SJCRH30 (cell line): ENCODE measurements around the gene RING1. TPM values are rescaled to one million over a fixed set of nuclear protein-coding genes. Genes with fewer than 3 reads are reported as not detected.

Source experiments
- DNase-seq, 2 experiments: peaks; one replicate each; pipeline ENCODE4 v3.0.0-alpha.2; 2015 to 2020
- H3K27ac ChIP-seq: fragments of 250-450 bp; sonication (Bioruptor Pico); 2 replicates; pipeline ENCODE4 v1.5.1; 2020; ENCODE audit warnings: mild to moderate bottlenecking, moderate library complexity
- H3K27me3 ChIP-seq: fragments of 250-450 bp; sonication (Bioruptor Pico); 2 replicates; pipeline ENCODE4 v1.5.1; 2020; ENCODE audit warnings: mild to moderate bottlenecking, moderate library complexity
- H3K36me3 ChIP-seq: fragments of 250-450 bp; sonication (Bioruptor Pico); 2 replicates; pipeline ENCODE4 v1.5.1; 2020; ENCODE audit warnings: mild to moderate bottlenecking, moderate library complexity
- H3K4me1 ChIP-seq: fragments of 250-450 bp; sonication (Bioruptor Pico); 2 replicates; pipeline ENCODE4 v1.5.1; 2020; ENCODE audit warnings: mild to moderate bottlenecking, moderate library complexity
- H3K4me3 ChIP-seq: fragments of 250-450 bp; sonication (Bioruptor Pico); 2 replicates; pipeline ENCODE4 v1.5.1; 2020; ENCODE audit warnings: mild to moderate bottlenecking, moderate library complexity
- H3K9me3 ChIP-seq: fragments of 250-450 bp; sonication (Bioruptor Pico); replicated peaks from 2 replicates; pipeline ENCODE4 v1.5.1; 2020; ENCODE audit warnings: mild to moderate bottlenecking, moderate library complexity
- total RNA-seq: library from RNA; depleted of rRNA; stranded (reverse); fragments of >200 nt; shearing (Covaris generic); gene quantifications from 2 replicates; pipeline ENCODE4 v1.2.3, GENCODE V29; 2014

The RING1 gene
- total RNA-seq, 1 experiment from 2014 or later = 16.4 TPM

DNA sequence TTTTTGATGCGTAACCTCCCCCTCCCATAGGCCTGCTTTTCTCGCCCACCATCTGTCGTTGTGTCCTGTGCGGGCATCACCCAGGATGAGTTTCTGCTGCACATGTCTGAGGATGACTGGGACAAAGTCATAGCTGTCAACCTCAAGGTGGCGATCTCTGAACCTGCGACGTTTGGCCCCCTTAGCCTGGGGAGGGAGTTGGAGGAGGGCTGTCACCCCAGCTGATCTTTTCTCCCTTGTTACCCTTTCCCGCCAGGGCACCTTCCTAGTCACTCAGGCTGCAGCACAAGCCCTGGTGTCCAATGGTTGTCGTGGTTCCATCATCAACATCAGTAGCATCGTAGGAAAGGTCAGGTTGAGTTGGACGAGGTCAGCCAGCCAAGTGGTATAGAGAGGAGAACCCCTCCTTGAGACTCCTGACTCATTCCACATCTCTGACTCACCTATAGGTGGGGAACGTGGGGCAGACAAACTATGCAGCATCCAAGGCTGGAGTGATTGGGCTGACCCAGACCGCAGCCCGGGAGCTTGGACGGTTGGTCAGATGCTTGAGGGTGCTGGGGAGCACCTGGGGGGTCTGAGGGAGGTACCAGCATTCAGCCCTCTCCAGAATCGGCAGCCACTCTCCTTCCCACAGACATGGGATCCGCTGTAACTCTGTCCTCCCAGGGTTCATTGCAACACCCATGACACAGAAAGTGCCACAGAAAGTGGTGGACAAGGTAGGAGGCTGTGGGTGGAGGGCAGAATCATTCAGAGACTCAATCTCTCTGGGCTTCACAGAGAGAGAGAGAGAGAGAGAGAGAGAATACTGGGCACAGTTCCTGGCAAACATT is 2.9 kb upstream of the RING1 start:
- H3K9me3 ChIP-seq = no peaks in the 10 kb centered on the region
- H3K36me3 ChIP-seq = peaks cover 24% of the 10 kb centered on the region
- no peak for DNase-seq
- H3K4me3 ChIP-seq = no peak overlapping the region
- H3K27me3 ChIP-seq = no peaks in the 10 kb centered on the region
- no peak overlapping the region for H3K27ac ChIP-seq
- H3K4me1 ChIP-seq = peaks cover 16% of the 10 kb centered on the region

DNA sequence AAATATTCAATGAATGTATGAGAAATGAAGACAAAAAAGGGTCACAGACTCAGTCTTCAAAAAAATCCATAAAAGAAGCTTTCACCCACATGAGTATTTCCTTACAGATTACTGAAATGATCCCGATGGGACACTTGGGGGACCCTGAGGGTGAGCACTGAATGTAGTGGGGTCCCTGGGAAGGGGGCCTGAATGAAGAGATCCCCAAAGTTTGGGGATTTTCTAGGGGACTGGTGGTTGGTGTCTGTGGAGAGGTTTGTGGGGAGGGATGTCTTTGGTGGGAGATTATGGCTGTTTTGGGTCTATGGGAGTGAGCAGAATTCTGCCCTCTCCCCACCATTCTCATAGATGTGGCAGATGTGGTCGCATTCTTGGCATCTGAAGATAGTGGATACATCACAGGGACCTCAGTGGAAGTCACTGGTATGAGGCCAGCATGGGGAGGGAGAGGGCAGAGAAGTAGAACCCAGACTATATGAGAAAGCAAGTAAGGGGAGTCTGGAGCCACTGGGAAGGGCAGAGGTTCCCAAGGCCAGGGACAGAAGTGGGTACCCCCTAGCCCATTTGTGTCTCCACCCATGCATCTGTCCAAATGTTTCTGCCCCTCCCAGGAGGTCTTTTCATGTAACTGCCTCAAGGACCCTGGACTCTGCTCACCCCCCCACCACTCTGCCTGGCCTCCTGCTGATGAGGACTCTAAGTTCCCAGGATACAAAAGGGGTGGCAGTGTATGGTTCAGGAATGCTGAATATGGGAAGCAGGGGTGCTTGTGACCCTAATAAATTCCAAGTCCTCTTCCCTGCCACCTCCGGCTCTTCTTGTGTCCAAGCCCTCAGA is 2.1 kb upstream of the RING1 start:
- peaks cover 24% of the 10 kb centered on the region for H3K36me3 ChIP-seq
- no peaks in the 10 kb centered on the region for H3K9me3 ChIP-seq
- no peaks in the 10 kb centered on the region for H3K27me3 ChIP-seq
- no peak overlapping the region for H3K4me3 ChIP-seq
- DNase-seq = no peak
- no peak overlapping the region for H3K27ac ChIP-seq
- H3K4me1 ChIP-seq = peaks cover 16% of the 10 kb centered on the region

- peak overlapping the region; percentile 75 for H3K4me3 ChIP-seq
- H3K27ac ChIP-seq = peak overlapping the region; percentile 70
- H3K4me1 ChIP-seq = peaks cover 11% of the 10 kb centered on the region
- DNase-seq = no peak
- H3K27me3 ChIP-seq = no peaks in the 10 kb centered on the region
- no peaks in the 10 kb centered on the region for H3K9me3 ChIP-seq
- H3K36me3 ChIP-seq = peaks cover 22% of the 10 kb centered on the region
Observed at GRCh38 chr6:33206864-33207551, 1.3 kb upstream of the RING1 start.

DNA sequence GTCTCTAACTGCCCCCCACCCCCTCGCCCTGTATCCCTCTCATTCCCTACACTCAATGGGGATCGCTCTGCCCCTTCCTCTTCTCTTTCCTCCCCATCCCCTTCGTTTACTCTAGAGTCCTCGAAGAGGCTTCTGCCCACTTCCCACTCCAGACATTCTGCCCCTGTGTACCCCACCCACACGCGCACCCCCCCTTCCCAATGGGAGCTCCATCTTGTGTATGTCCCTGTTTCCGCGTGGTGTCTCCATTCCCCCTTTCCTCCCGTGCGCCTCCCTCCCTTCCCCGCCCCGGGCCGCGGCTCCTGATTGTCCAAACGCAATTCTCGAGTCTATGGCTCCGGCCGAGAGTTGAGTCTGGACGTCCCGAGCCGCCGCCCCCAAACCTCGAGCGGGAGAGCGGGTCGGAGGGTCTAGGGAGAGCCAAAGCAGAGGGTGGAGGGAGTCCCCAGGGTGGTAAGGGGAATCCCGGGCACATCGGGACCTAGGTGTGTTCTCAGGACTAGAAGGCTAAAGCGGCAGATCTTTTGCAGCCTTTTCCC is 679 bp upstream of the RING1 start:
- no peaks in the 10 kb centered on the region for H3K9me3 ChIP-seq
- H3K4me1 ChIP-seq = peaks cover 15% of the 10 kb centered on the region
- peaks cover 16% of the 10 kb centered on the region for H3K36me3 ChIP-seq
- DNase-seq = peak; percentile 65 to 67
- H3K27ac ChIP-seq = peak overlapping the region; percentile 70
- no peaks in the 10 kb centered on the region for H3K27me3 ChIP-seq
- H3K4me3 ChIP-seq = peak overlapping the region; percentile 75

- no peaks in the 10 kb centered on the region for H3K36me3 ChIP-seq
- no peak for DNase-seq
- no peaks in the 10 kb centered on the region for H3K27me3 ChIP-seq
- no peaks in the 10 kb centered on the region for H3K9me3 ChIP-seq
- H3K27ac ChIP-seq = no peak overlapping the region
- H3K4me1 ChIP-seq = peaks cover 13% of the 10 kb centered on the region
- H3K4me3 ChIP-seq = no peak overlapping the region
Observed at GRCh38 chr6:33209856-33210255, 1.6 kb downstream of the RING1 start.

- no peak for DNase-seq
- Histone ChIP-seq H3K27me3 (no peaks in the 10 kb centered on the region), H3K4me1 (peaks cover 13% of the 10 kb centered on the region), H3K36me3 (no peaks in the 10 kb centered on the region), H3K4me3 (no peak overlapping the region), H3K27ac (no peak overlapping the region), H3K9me3 (no peaks in the 10 kb centered on the region)
Observed at GRCh38 chr6:33211136-33211535, 2.8 kb downstream of the RING1 start.

- no peaks in the 10 kb centered on the region for H3K36me3 ChIP-seq
- no peak for DNase-seq
- no peak overlapping the region for H3K4me3 ChIP-seq
- H3K4me1 ChIP-seq = peaks cover 9% of the 10 kb centered on the region
- H3K9me3 ChIP-seq = no peaks in the 10 kb centered on the region
- H3K27ac ChIP-seq = no peak overlapping the region
- no peaks in the 10 kb centered on the region for H3K27me3 ChIP-seq
Observed at GRCh38 chr6:33211666-33212422, 3.5 kb downstream of the RING1 start.

DNA sequence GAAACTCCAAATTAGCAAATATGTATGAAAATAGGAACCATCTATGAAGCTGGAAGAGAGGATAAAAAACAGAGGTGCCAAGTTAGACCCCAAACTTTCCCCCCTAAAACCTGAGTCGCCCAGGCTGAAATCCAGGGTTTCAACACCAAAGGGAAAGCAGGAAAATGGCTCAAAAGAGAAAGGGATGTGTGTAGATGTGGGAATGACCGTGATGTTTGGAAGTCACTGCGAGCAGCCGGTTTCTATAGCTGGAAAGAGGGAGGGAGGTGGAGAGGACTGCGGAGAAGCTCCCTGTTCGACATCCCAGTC is 4.5 kb downstream of the RING1 start:
- Histone ChIP-seq H3K27me3 (no peaks in the 10 kb centered on the region), H3K9me3 (no peaks in the 10 kb centered on the region), H3K27ac (no peak overlapping the region), H3K4me1 (peaks cover 8% of the 10 kb centered on the region), H3K4me3 (peak overlapping the region; percentile 56), H3K36me3 (no peaks in the 10 kb centered on the region)
- no peak for DNase-seq

DNA sequence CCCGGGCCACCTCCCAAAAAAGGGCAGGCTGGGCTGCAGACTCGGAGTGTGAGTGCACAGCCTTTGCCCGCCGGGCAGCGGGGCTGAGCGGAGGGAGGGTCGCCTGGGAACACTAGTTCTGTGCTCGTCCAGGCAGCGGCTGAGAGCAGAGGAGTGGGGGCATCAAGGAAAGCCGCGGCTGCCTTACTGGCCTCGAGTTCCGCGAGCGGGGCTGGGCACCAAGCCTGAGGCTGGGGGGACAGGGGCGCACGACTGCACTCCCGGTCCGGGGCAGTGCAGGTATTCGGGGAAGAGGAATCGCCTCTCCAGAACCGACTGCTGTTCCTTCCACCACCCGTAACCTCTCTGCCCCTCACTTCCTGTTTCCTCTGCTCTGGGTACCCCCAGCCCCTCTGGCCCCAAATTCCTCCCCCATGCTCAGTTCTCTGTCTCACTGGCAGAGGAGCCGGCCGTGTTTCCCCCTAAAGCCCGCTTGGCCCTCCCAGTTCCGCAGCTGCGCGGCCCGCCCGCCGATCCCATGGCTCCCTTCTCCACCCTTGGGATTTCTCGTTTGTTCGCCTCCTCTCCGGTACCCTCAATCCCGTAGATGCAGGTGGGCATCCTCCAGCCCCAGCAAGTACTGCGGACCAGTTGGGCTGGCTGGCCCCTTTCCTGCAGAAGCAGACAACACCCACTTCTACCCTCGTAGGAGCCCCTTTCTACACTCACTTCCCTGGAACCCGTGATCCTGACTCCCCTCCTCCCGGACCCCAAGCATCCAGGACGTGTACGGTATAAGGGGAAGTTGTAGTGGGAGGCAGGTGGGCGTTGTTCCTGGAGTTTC is 5.1 kb downstream of the RING1 start:
- H3K4me3 ChIP-seq = peak overlapping the region; percentile 56
- H3K4me1 ChIP-seq = peaks cover 8% of the 10 kb centered on the region
- H3K27ac ChIP-seq = no peak overlapping the region
- no peaks in the 10 kb centered on the region for H3K27me3 ChIP-seq
- no peaks in the 10 kb centered on the region for H3K9me3 ChIP-seq
- DNase-seq = peak; percentile 41 to 51
- H3K36me3 ChIP-seq = no peaks in the 10 kb centered on the region

DNA sequence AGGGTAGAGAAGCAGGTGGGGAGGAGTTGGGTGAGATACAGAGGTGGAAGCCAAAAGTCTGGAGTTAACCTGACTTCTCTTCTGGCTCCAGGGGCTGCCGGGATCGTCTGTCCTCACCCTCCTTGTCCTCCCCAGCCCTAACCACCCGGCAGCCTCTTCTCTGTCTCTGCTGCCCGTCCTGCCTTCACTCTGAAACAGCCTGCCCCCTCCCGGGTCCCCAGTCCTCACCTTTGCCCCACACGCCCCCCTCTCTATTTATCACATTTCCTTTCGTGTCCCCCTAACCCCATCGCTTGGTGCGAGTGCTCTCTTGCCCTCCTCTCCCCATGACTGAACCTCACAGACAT is 5.7 kb downstream of the RING1 start:
- H3K27ac ChIP-seq = no peak overlapping the region
- H3K4me3 ChIP-seq = peak overlapping the region; percentile 56
- H3K4me1 ChIP-seq = peaks cover 6% of the 10 kb centered on the region
- H3K27me3 ChIP-seq = no peaks in the 10 kb centered on the region
- no peaks in the 10 kb centered on the region for H3K36me3 ChIP-seq
- no peaks in the 10 kb centered on the region for H3K9me3 ChIP-seq
- DNase-seq = no peak

GRCh38 chr6:33215271-33216116 is 7.2 kb downstream of the RING1 start:
- no peak overlapping the region for H3K27ac ChIP-seq
- peaks cover 6% of the 10 kb centered on the region for H3K4me1 ChIP-seq
- no peaks in the 10 kb centered on the region for H3K36me3 ChIP-seq
- H3K9me3 ChIP-seq = no peaks in the 10 kb centered on the region
- DNase-seq = no peak
- no peak overlapping the region for H3K4me3 ChIP-seq
- no peaks in the 10 kb centered on the region for H3K27me3 ChIP-seq

GRCh38 chr6:33216117-33216649 is 7.9 kb downstream of the RING1 start:
- Histone ChIP-seq H3K27me3 (no peaks in the 10 kb centered on the region), H3K27ac (no peak overlapping the region), H3K36me3 (no peaks in the 10 kb centered on the region), H3K4me3 (no peak overlapping the region), H3K4me1 (peaks cover 6% of the 10 kb centered on the region), H3K9me3 (no peaks in the 10 kb centered on the region)
- DNase-seq = no peak

DNA sequence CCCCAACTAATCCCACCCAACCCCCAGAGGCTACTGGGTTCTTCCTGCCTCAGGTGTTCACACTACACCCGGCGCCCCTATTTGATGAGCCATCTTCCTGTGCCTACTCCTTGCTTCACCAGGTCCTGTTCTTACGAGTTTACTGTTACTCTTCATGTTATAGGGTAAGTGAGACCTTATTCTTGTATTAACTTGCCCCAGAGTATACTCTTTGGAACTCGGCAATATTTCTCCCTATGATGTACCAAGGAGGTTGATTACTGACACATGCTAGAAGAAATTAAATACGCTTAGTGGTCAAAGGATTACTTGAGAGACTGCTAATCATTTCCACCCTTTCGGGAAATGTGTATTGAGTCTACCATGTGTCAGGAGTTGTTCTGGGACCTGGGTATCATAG is 8.9 kb downstream of the RING1 start:
- no peaks in the 10 kb centered on the region for H3K9me3 ChIP-seq
- no peaks in the 10 kb centered on the region for H3K27me3 ChIP-seq
- no peak overlapping the region for H3K27ac ChIP-seq
- no peak for DNase-seq
- peaks cover 5% of the 10 kb centered on the region for H3K4me1 ChIP-seq
- H3K36me3 ChIP-seq = no peaks in the 10 kb centered on the region
- no peak overlapping the region for H3K4me3 ChIP-seq
